ENCODE results near the gene SLC6A16.
"Not testable (repeated sequence)": the region's sequence is repeated elsewhere in the genome, so short reads cannot be mapped to it uniquely, and the experiment has no call there.

The SLC6A16 gene

GRCh38 chr19:49324801-49325576, at the start of gene SLC6A16:
SLC6A16 (minus strand) TSS chr19:49325191; CDS start chr19:49311347, 13,844 bp downstream.
- H3K36me3 ChIP-seq (ENCODE audit: control insufficient read depth, insufficient read depth, low read length), result no peaks in the 10 kb centered on the region
- H3K4me3 ChIP-seq (ENCODE audit: low read depth, low read length), result no peak within 1 kb of the TSS
- H3K9me3 ChIP-seq (ENCODE audit: control insufficient read depth, insufficient read depth, low read length), result no peaks in the 10 kb centered on the region
- H3K9ac ChIP-seq (ENCODE audit: low read depth, low read length), result no peak within 1 kb of the TSS
- no peaks in the 10 kb centered on the region for H3K27me3 ChIP-seq (ENCODE audit: control insufficient read depth, insufficient read depth, low read length)
- H3K4me1 ChIP-seq (ENCODE audit: control insufficient read depth, insufficient read depth, low read length), result no peaks in the 10 kb centered on the region

GRCh38 chr19:49373174-49373573, 48.2 kb upstream of the SLC6A16 start:
- not testable (repeated sequence) for H3K27me3 ChIP-seq (ENCODE audit: control insufficient read depth, insufficient read depth, low read length); H3K4me1 ChIP-seq (ENCODE audit: control insufficient read depth, insufficient read depth, low read length); H3K9ac ChIP-seq (ENCODE audit: low read depth, low read length); H3K36me3 ChIP-seq (ENCODE audit: control insufficient read depth, insufficient read depth, low read length); H3K4me3 ChIP-seq (ENCODE audit: low read depth, low read length)
- H3K9me3 ChIP-seq (ENCODE audit: control insufficient read depth, insufficient read depth, low read length), result peaks cover 11% of the 10 kb centered on the region

- Histone ChIP-seq H3K4me3 (ENCODE audit: low read depth, low read length) (no peak overlapping the region), H3K27me3 (ENCODE audit: control insufficient read depth, insufficient read depth, low read length) (no peaks in the 10 kb centered on the region), H3K9me3 (ENCODE audit: control insufficient read depth, insufficient read depth, low read length) (peaks cover 11% of the 10 kb centered on the region), H3K4me1 (ENCODE audit: control insufficient read depth, insufficient read depth, low read length) (peaks cover 2% of the 10 kb centered on the region), H3K9ac (ENCODE audit: low read depth, low read length) (no peak overlapping the region), H3K36me3 (ENCODE audit: control insufficient read depth, insufficient read depth, low read length) (no peaks in the 10 kb centered on the region)
Observed at GRCh38 chr19:49371184-49371583, 46.2 kb upstream of the SLC6A16 start.

- H3K36me3 ChIP-seq (ENCODE audit: control insufficient read depth, insufficient read depth, low read length), result no peaks in the 10 kb centered on the region
Observed at GRCh38 chr19:49368711-49369358, 43.8 kb upstream of the SLC6A16 start.

GRCh38 chr19:49366110-49366509, 41.1 kb upstream of the SLC6A16 start:
- Histone ChIP-seq H3K27me3 (ENCODE audit: control insufficient read depth, insufficient read depth, low read length) (no peaks in the 10 kb centered on the region), H3K4me3 (ENCODE audit: low read depth, low read length) (no peak overlapping the region)

More at GRCh38 chr19:49368711-49369358, 43.8 kb upstream of the SLC6A16 start:
- H3K4me3 ChIP-seq (ENCODE audit: low read depth, low read length), result no peak overlapping the region
- no peak overlapping the region for H3K9ac ChIP-seq (ENCODE audit: low read depth, low read length)
- H3K9me3 ChIP-seq (ENCODE audit: control insufficient read depth, insufficient read depth, low read length), result peaks cover 11% of the 10 kb centered on the region
- no peaks in the 10 kb centered on the region for H3K27me3 ChIP-seq (ENCODE audit: control insufficient read depth, insufficient read depth, low read length)
- peaks cover 2% of the 10 kb centered on the region for H3K4me1 ChIP-seq (ENCODE audit: control insufficient read depth, insufficient read depth, low read length)

GRCh38 chr19:49364083-49364737, 39.2 kb upstream of the SLC6A16 start:
- H3K36me3 ChIP-seq (ENCODE audit: control insufficient read depth, insufficient read depth, low read length), result peaks cover 5% of the 10 kb centered on the region
- H3K9ac ChIP-seq (ENCODE audit: low read depth, low read length), result peak overlapping the region; percentile 24
- peak overlapping the region; percentile 53 for H3K4me3 ChIP-seq (ENCODE audit: low read depth, low read length)
- H3K27me3 ChIP-seq (ENCODE audit: control insufficient read depth, insufficient read depth, low read length), result no peaks in the 10 kb centered on the region
- no peaks in the 10 kb centered on the region for H3K9me3 ChIP-seq (ENCODE audit: control insufficient read depth, insufficient read depth, low read length)
- no peaks in the 10 kb centered on the region for H3K4me1 ChIP-seq (ENCODE audit: control insufficient read depth, insufficient read depth, low read length)

More at GRCh38 chr19:49366110-49366509, 41.1 kb upstream of the SLC6A16 start:
- Histone ChIP-seq H3K9ac (ENCODE audit: low read depth, low read length) (no peak overlapping the region), H3K9me3 (ENCODE audit: control insufficient read depth, insufficient read depth, low read length) (peaks cover 11% of the 10 kb centered on the region), H3K36me3 (ENCODE audit: control insufficient read depth, insufficient read depth, low read length) (no peaks in the 10 kb centered on the region), H3K4me1 (ENCODE audit: control insufficient read depth, insufficient read depth, low read length) (no peaks in the 10 kb centered on the region)

GRCh38 chr19:49363268-49364082, 38.5 kb upstream of the SLC6A16 start, which contains the start of gene DKKL1:
DKKL1 (plus strand) TSS chr19:49363877; CDS start chr19:49363999, 122 bp downstream.
- H3K4me1 ChIP-seq (ENCODE audit: control insufficient read depth, insufficient read depth, low read length), result no peaks in the 10 kb centered on the region
- H3K4me3 ChIP-seq (ENCODE audit: low read depth, low read length), result peak within 1 kb of the TSS; percentile 55

GRCh38 chr19:49362929-49363267, 37.9 kb upstream of the SLC6A16 start:
- Histone ChIP-seq H3K4me3 (ENCODE audit: low read depth, low read length) (peak overlapping the region; percentile 55), H3K4me1 (ENCODE audit: control insufficient read depth, insufficient read depth, low read length) (no peaks in the 10 kb centered on the region), H3K9ac (ENCODE audit: low read depth, low read length) (peak overlapping the region; percentile 19)

More at GRCh38 chr19:49363268-49364082, 38.5 kb upstream of the SLC6A16 start, which contains the start of gene DKKL1:
- Histone ChIP-seq H3K9ac (ENCODE audit: low read depth, low read length) (peak within 1 kb of the TSS; percentile 24), H3K27me3 (ENCODE audit: control insufficient read depth, insufficient read depth, low read length) (no peaks in the 10 kb centered on the region), H3K36me3 (ENCODE audit: control insufficient read depth, insufficient read depth, low read length) (peaks cover 6% of the 10 kb centered on the region), H3K9me3 (ENCODE audit: control insufficient read depth, insufficient read depth, low read length) (no peaks in the 10 kb centered on the region)

GRCh38 chr19:49362048-49362928, 37.3 kb upstream of the SLC6A16 start, which contains the start of gene TEAD2:
TEAD2 (minus strand) TSS chr19:49362416; CDS start chr19:49360075, 2,341 bp downstream.
- Histone ChIP-seq H3K9ac (ENCODE audit: low read depth, low read length) (peak within 1 kb of the TSS; percentile 97), H3K9me3 (ENCODE audit: control insufficient read depth, insufficient read depth, low read length) (no peaks in the 10 kb centered on the region), H3K27me3 (ENCODE audit: control insufficient read depth, insufficient read depth, low read length) (no peaks in the 10 kb centered on the region), H3K36me3 (ENCODE audit: control insufficient read depth, insufficient read depth, low read length) (peaks cover 8% of the 10 kb centered on the region), H3K4me1 (ENCODE audit: control insufficient read depth, insufficient read depth, low read length) (no peaks in the 10 kb centered on the region), H3K4me3 (ENCODE audit: low read depth, low read length) (peak within 1 kb of the TSS; percentile 92)

More at GRCh38 chr19:49362929-49363267, 37.9 kb upstream of the SLC6A16 start:
- H3K36me3 ChIP-seq (ENCODE audit: control insufficient read depth, insufficient read depth, low read length), result peaks cover 6% of the 10 kb centered on the region
- no peaks in the 10 kb centered on the region for H3K27me3 ChIP-seq (ENCODE audit: control insufficient read depth, insufficient read depth, low read length)
- H3K9me3 ChIP-seq (ENCODE audit: control insufficient read depth, insufficient read depth, low read length), result no peaks in the 10 kb centered on the region

GRCh38 chr19:49361438-49362047, 36.6 kb upstream of the SLC6A16 start:
- Histone ChIP-seq H3K9me3 (ENCODE audit: control insufficient read depth, insufficient read depth, low read length) (no peaks in the 10 kb centered on the region), H3K4me3 (ENCODE audit: low read depth, low read length) (peak overlapping the region; percentile 92)

More at GRCh38 chr19:49361438-49362047, 36.6 kb upstream of the SLC6A16 start:
- H3K9ac ChIP-seq (ENCODE audit: low read depth, low read length), result peak overlapping the region; percentile 97
- no peaks in the 10 kb centered on the region for H3K27me3 ChIP-seq (ENCODE audit: control insufficient read depth, insufficient read depth, low read length)
- no peaks in the 10 kb centered on the region for H3K4me1 ChIP-seq (ENCODE audit: control insufficient read depth, insufficient read depth, low read length)
- H3K36me3 ChIP-seq (ENCODE audit: control insufficient read depth, insufficient read depth, low read length), result peaks cover 12% of the 10 kb centered on the region

Measured in iPS-15b (cell line).